Thyroid gland (tissue), 4 donors: ENCODE data around the gene MAPKAPK2.

ENCODE experiments used
- POLR2A ChIP-seq, 2 donors: fragments of 450-650 bp; IDR thresholded peaks; one replicate each; pipeline ENCODE4 v1.6.1; 2017; ENCODE audit warnings: antibody characterized with exemption in 2 of 2, mild to moderate bottlenecking in 2 of 2, moderate library complexity in 1 of 2
- TF ChIP-seq, protein P1 (sequence below), 6 experiments: fragments of 200-600 bp in 3 of 6; fragments of 450-650 bp in 3 of 6; sonication (generic) in 3 of 6; IDR thresholded peaks; one replicate each; pipeline ENCODE4 v1.5.1; 2016 to 2019; ENCODE audit warnings: antibody characterized with exemption in 6 of 6, mild to moderate bottlenecking in 2 of 6, inconsistent platforms in 1 of 6, moderate library complexity in 1 of 6

DNA sequence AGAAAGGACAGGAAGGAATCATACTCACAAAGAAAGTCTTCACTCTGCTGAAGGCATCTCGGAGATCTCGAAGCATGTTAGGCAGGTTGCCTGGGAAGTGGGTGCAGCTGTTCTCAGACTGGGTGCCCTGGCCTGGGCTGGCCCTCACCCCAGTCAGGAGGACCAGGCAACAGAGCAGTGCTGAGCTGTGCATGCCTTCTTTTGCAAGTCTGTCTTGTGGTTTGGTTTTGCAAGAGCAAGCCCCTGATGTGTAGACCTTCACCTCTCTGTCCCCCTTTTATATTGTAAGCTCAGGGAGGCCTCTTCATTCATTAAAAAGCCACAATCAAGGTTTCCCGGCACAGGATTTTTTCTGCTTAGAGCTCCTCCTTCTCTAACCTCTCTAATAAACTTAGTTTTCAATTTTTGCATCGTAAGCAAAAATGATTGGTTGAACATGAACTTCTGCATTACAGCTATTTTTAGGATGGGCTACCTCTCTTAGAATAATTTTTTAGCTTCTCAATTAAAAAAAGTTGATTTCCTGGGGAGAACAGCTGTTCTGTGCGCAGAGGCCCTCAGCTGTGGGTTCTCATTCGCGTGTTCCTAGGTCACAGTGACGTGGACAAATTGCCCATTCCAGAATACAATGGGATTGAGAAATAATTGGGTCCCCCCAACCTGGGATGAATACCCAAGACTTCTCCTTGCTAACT is 87.7 kb downstream of the MAPKAPK2 start, which contains the start of gene IL10:
- TF ChIP-seq, protein P1, sequence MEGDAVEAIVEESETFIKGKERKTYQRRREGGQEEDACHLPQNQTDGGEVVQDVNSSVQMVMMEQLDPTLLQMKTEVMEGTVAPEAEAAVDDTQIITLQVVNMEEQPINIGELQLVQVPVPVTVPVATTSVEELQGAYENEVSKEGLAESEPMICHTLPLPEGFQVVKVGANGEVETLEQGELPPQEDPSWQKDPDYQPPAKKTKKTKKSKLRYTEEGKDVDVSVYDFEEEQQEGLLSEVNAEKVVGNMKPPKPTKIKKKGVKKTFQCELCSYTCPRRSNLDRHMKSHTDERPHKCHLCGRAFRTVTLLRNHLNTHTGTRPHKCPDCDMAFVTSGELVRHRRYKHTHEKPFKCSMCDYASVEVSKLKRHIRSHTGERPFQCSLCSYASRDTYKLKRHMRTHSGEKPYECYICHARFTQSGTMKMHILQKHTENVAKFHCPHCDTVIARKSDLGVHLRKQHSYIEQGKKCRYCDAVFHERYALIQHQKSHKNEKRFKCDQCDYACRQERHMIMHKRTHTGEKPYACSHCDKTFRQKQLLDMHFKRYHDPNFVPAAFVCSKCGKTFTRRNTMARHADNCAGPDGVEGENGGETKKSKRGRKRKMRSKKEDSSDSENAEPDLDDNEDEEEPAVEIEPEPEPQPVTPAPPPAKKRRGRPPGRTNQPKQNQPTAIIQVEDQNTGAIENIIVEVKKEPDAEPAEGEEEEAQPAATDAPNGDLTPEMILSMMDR (IDR thresholded peaks at IDR 0.05): no peak
- no peak for TF ChIP-seq POLR2A (IDR thresholded peaks at IDR 0.05)
